COLO829 (cell line): ENCODE data around the gene DTNBP1.

Experiments used
- DNase-seq: peaks from one replicate; pipeline ENCODE4 v3.0.0; 2012; ENCODE audit warnings: low spot score

Gene DTNBP1

GRCh38 chr6:15515226-15515625 lies 147.6 kb downstream of the DTNBP1 start:
- no peak for DNase-seq

- no peak for DNase-seq
Observed at GRCh38 chr6:15513801-15514711, 148.8 kb downstream of the DTNBP1 start.

GRCh38 chr6:15513131-15513771 lies 149.6 kb downstream of the DTNBP1 start:
- DNase-seq = no peak

GRCh38 chr6:15512721-15513120 lies 150.1 kb downstream of the DTNBP1 start:
- no peak for DNase-seq

GRCh38 chr6:15512126-15512525 lies 150.7 kb downstream of the DTNBP1 start:
- DNase-seq = no peak

GRCh38 chr6:15511248-15512125 lies 151.3 kb downstream of the DTNBP1 start:
- DNase-seq = no peak

GRCh38 chr6:15510536-15511247 lies 152.1 kb downstream of the DTNBP1 start:
- DNase-seq = no peak

- DNase-seq = no peak
Observed at GRCh38 chr6:15510121-15510520, 152.7 kb downstream of the DTNBP1 start.

GRCh38 chr6:15509335-15509933 lies 153.4 kb downstream of the DTNBP1 start:
- peak; percentile 28 for DNase-seq

- DNase-seq = no peak
Observed at GRCh38 chr6:15508931-15509330, 153.9 kb downstream of the DTNBP1 start.

GRCh38 chr6:15508441-15508871 lies 154.4 kb downstream of the DTNBP1 start:
- no peak for DNase-seq

- no peak for DNase-seq
Observed at GRCh38 chr6:15507746-15508145, 155.1 kb downstream of the DTNBP1 start.

- DNase-seq = no peak
Observed at GRCh38 chr6:15507221-15507620, 155.6 kb downstream of the DTNBP1 start.

GRCh38 chr6:15506066-15506465 lies 156.8 kb downstream of the DTNBP1 start:
- no peak for DNase-seq

- no peak for DNase-seq
Observed at GRCh38 chr6:15505463-15505918, 157.3 kb downstream of the DTNBP1 start.

- peak; percentile 94 for DNase-seq
Observed at GRCh38 chr6:15504581-15505350, 158.1 kb downstream of the DTNBP1 start.

GRCh38 chr6:15504040-15504495 lies 158.8 kb downstream of the DTNBP1 start:
- DNase-seq = no peak

GRCh38 chr6:15503346-15503680 lies 159.5 kb downstream of the DTNBP1 start:
- DNase-seq = no peak

GRCh38 chr6:15502446-15503345 lies 160.1 kb downstream of the DTNBP1 start:
- DNase-seq = peak; percentile 39
